Astrocyte (in vitro differentiated cells and primary cell): ENCODE measurements around the gene C1S. TPM values are rescaled to one million over a fixed set of nuclear protein-coding genes. Genes with fewer than 3 reads are reported as not detected.

Source experiments
- DNase-seq: peaks from one replicate; pipeline ENCODE4 v3.0.0-alpha.2; 2010; ENCODE audit warnings: low read depth
- FAIRE-seq: peaks from 2 replicates; lab custom pipeline; 2011; peaks lifted over from hg19 to GRCh38; lab: Jason Lieb, UNC
- H2AFZ ChIP-seq: 2 replicates; pipeline ENCODE4 v1.6.0; 2012; ENCODE audit warnings: low read depth, low read length, inconsistent platforms
- H3K27ac ChIP-seq: 2 replicates; pipeline ENCODE4 v1.5.1; 2011; ENCODE audit warnings: low read depth, low read length, inconsistent platforms
- H3K27me3 ChIP-seq: 2 replicates; pipeline ENCODE4 v1.6.0; 2011; ENCODE audit warnings: low read length, inconsistent platforms; ENCODE audit not compliant: insufficient read depth
- H3K36me3 ChIP-seq: 2 replicates; pipeline ENCODE4 v1.5.1; 2011; ENCODE audit warnings: low read length, inconsistent platforms; ENCODE audit not compliant: insufficient read depth
- H3K4me1 ChIP-seq: 2 replicates; pipeline ENCODE4 v1.5.1; 2011; ENCODE audit warnings: low read length, inconsistent platforms; ENCODE audit not compliant: insufficient read depth
- H3K4me2 ChIP-seq: 2 replicates; pipeline ENCODE4 v1.6.0; 2012; ENCODE audit warnings: low read length, inconsistent platforms
- H3K4me3 ChIP-seq: 2 replicates; pipeline ENCODE4 v1.5.1; 2011; ENCODE audit warnings: low read depth, mild to moderate bottlenecking, low read length, inconsistent platforms; ENCODE audit not compliant: insufficient read depth
- H3K79me2 ChIP-seq: 2 replicates; pipeline ENCODE4 v1.6.0; 2012; ENCODE audit warnings: mild to moderate bottlenecking, low read length, inconsistent platforms; ENCODE audit not compliant: insufficient read depth
- H3K9ac ChIP-seq: 2 replicates; pipeline ENCODE4 v1.6.0; 2012; ENCODE audit warnings: mild to moderate bottlenecking, low read length, inconsistent platforms
- H3K9me3 ChIP-seq: 2 replicates; pipeline ENCODE4 v1.5.1; 2012; ENCODE audit warnings: low read depth, mild to moderate bottlenecking, low read length, inconsistent platforms; ENCODE audit not compliant: insufficient read depth
- H4K20me1 ChIP-seq: 2 replicates; pipeline ENCODE4 v1.6.0; 2012; ENCODE audit warnings: low read length, inconsistent platforms; ENCODE audit not compliant: insufficient read depth
- H3K27ac Mint-ChIP-seq: one replicate; pipeline ENCODE4 v1.8.0; 2021; ENCODE audit warnings: mild to moderate bottlenecking, mixed read lengths; ENCODE audit not compliant: unreplicated experiment
- H3K27me3 Mint-ChIP-seq: one replicate; pipeline ENCODE4 v1.8.0; 2021; ENCODE audit warnings: low read depth, mixed read lengths; ENCODE audit not compliant: unreplicated experiment
- H3K36me3 Mint-ChIP-seq: one replicate; pipeline ENCODE4 v1.8.0; 2021; ENCODE audit warnings: low read depth, mixed read lengths; ENCODE audit not compliant: unreplicated experiment
- H3K4me1 Mint-ChIP-seq: one replicate; pipeline ENCODE4 v1.8.0; 2021; ENCODE audit warnings: low read depth, mixed read lengths; ENCODE audit not compliant: unreplicated experiment
- H3K4me3 Mint-ChIP-seq: one replicate; pipeline ENCODE4 v1.8.0; 2021; ENCODE audit warnings: mild to moderate bottlenecking, moderate library complexity, mixed read lengths; ENCODE audit not compliant: unreplicated experiment
- H3K9me3 Mint-ChIP-seq: one replicate; pipeline ENCODE4 v1.8.0; 2021; ENCODE audit warnings: mild to moderate bottlenecking, mixed read lengths; ENCODE audit not compliant: unreplicated experiment
- EZH2 ChIP-seq: IDR thresholded peaks from 2 replicates; pipeline ENCODE4 v1.6.1; 2012; ENCODE audit warnings: mild to moderate bottlenecking, low read length, inconsistent platforms; ENCODE audit not compliant: insufficient read depth
- total RNA-seq: library from RNA; stranded (reverse); gene quantifications from 2 replicates; pipeline ENCODE4 v1.2.1, GENCODE V29; 2021
- TF ChIP-seq, protein P1 (sequence below): IDR thresholded peaks from 2 replicates; pipeline ENCODE4 v1.5.1; 2011; ENCODE audit warnings: low read depth, mild to moderate bottlenecking, inconsistent platforms, low read length, moderate library complexity; ENCODE audit not compliant: insufficient read depth

Gene C1S
- total RNA-seq, 1 donor from 2014 or later: 5.2 TPM

DNA sequence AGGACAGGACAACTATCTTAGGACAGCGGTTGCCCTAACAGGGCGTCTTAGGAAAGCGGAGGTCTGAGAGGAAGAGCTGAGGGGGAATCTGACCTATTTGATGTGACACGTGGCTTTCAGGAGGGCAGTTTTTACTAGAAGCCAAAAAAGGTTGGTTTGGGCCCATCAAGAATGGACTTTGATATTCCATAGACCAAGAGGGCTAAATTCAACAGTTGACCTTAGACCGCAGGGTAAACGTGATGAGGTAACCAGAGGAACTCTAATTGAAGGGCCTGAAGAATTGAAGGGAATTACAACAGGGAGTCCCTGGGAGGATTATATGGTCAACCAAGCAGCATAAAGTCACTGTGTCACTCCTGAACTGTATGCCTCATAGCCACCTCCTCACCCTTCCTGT is 11.5 kb downstream of the C1S start:
- Mint-ChIP-seq H3K4me3 (no peak overlapping the region), H3K36me3 (peaks cover 5% of the 10 kb centered on the region), H3K4me1 (peaks cover 11% of the 10 kb centered on the region), H3K9me3 (peaks cover 10% of the 10 kb centered on the region), H3K27me3 (peaks cover 52% of the 10 kb centered on the region), H3K27ac (no peak overlapping the region)
- no peaks in the 10 kb centered on the region for H3K9me3 ChIP-seq
- H3K27me3 ChIP-seq: peaks cover 27% of the 10 kb centered on the region
- no peak for DNase-seq
- H3K36me3 ChIP-seq: no peaks in the 10 kb centered on the region
- no peak overlapping the region for H2AFZ ChIP-seq
- H4K20me1 ChIP-seq: no peaks in the 10 kb centered on the region
- H3K4me1 ChIP-seq: no peaks in the 10 kb centered on the region
- no peak overlapping the region for H3K4me2 ChIP-seq
- no peak for FAIRE-seq
- no peak for TF ChIP-seq EZH2
- TF ChIP-seq, protein P1, sequence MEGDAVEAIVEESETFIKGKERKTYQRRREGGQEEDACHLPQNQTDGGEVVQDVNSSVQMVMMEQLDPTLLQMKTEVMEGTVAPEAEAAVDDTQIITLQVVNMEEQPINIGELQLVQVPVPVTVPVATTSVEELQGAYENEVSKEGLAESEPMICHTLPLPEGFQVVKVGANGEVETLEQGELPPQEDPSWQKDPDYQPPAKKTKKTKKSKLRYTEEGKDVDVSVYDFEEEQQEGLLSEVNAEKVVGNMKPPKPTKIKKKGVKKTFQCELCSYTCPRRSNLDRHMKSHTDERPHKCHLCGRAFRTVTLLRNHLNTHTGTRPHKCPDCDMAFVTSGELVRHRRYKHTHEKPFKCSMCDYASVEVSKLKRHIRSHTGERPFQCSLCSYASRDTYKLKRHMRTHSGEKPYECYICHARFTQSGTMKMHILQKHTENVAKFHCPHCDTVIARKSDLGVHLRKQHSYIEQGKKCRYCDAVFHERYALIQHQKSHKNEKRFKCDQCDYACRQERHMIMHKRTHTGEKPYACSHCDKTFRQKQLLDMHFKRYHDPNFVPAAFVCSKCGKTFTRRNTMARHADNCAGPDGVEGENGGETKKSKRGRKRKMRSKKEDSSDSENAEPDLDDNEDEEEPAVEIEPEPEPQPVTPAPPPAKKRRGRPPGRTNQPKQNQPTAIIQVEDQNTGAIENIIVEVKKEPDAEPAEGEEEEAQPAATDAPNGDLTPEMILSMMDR: no peak
- H3K9ac ChIP-seq: no peak overlapping the region
- H3K4me3 ChIP-seq: no peak overlapping the region
- no peak overlapping the region for H3K27ac ChIP-seq
- no peaks in the 10 kb centered on the region for H3K79me2 ChIP-seq

- FAIRE-seq (no peak), DNase-seq (no peak)
- no peak overlapping the region for H3K27ac ChIP-seq
- no peak overlapping the region for H3K27ac Mint-ChIP-seq
- no peaks in the 10 kb centered on the region for H3K4me1 ChIP-seq
- H4K20me1 ChIP-seq: no peaks in the 10 kb centered on the region
- H3K27me3 Mint-ChIP-seq: peaks cover 48% of the 10 kb centered on the region
- TF ChIP-seq, protein P1: no peak
- TF ChIP-seq EZH2: no peak
- H3K9ac ChIP-seq: no peak overlapping the region
- H3K4me1 Mint-ChIP-seq: peaks cover 11% of the 10 kb centered on the region
- H3K9me3 ChIP-seq: no peaks in the 10 kb centered on the region
- H3K36me3 ChIP-seq: no peaks in the 10 kb centered on the region
- H3K27me3 ChIP-seq: peaks cover 27% of the 10 kb centered on the region
- no peaks in the 10 kb centered on the region for H3K79me2 ChIP-seq
- no peak overlapping the region for H3K4me3 ChIP-seq
- H2AFZ ChIP-seq: no peak overlapping the region
- H3K4me2 ChIP-seq: no peak overlapping the region
- peaks cover 5% of the 10 kb centered on the region for H3K36me3 Mint-ChIP-seq
- no peak overlapping the region for H3K4me3 Mint-ChIP-seq
- H3K9me3 Mint-ChIP-seq: peaks cover 11% of the 10 kb centered on the region
These were observed 12.0 kb downstream of the C1S start for GRCh38 chr12:7072554-7072953.

- no peak for DNase-seq
- Histone ChIP-seq H3K27me3 (peaks cover 27% of the 10 kb centered on the region), H3K4me3 (no peak overlapping the region), H3K36me3 (no peaks in the 10 kb centered on the region), H3K4me2 (no peak overlapping the region), H3K27ac (no peak overlapping the region), H3K9ac (no peak overlapping the region), H3K79me2 (no peaks in the 10 kb centered on the region), H2AFZ (no peak overlapping the region), H3K4me1 (no peaks in the 10 kb centered on the region), H3K9me3 (no peaks in the 10 kb centered on the region), H4K20me1 (no peaks in the 10 kb centered on the region)
- Mint-ChIP-seq H3K9me3 (peaks cover 11% of the 10 kb centered on the region), H3K4me3 (no peak overlapping the region), H3K27me3 (peaks cover 40% of the 10 kb centered on the region), H3K27ac (no peak overlapping the region), H3K36me3 (peaks cover 5% of the 10 kb centered on the region), H3K4me1 (peaks cover 4% of the 10 kb centered on the region)
- no peak for TF ChIP-seq EZH2
- TF ChIP-seq, protein P1: no peak
- FAIRE-seq: no peak
These were observed 13.4 kb downstream of the C1S start for GRCh38 chr12:7073946-7074345.
